Neuronal stem cell (in vitro differentiated cells): ENCODE results near the gene SLC9A9.
A peak's percentile ranks its signal among the peaks of the same experiment; 100 is the strongest.

Source experiments
- DNase-seq: peaks from one replicate; pipeline ENCODE4 v3.0.0-alpha.2; 2013; ENCODE audit warnings: low spot score
- H2AFZ ChIP-seq: one replicate; pipeline ENCODE4 v1.6.1; 2013; ENCODE audit warnings: mild to moderate bottlenecking, low read length, inconsistent platforms
- H2AK5ac ChIP-seq: 2 replicates; pipeline ENCODE4 v1.6.1; 2013; ENCODE audit warnings: low read depth, mild to moderate bottlenecking, inconsistent platforms, low read length, moderate library complexity, mixed read lengths
- H2BK120ac ChIP-seq: 2 replicates; pipeline ENCODE4 v1.6.1; 2013; ENCODE audit warnings: low read depth, mild to moderate bottlenecking, inconsistent platforms, low read length, moderate library complexity, mixed read lengths
- H2BK12ac ChIP-seq: one replicate; pipeline ENCODE4 v1.6.1; 2013; ENCODE audit warnings: low read length, inconsistent platforms
- H2BK15ac ChIP-seq: 2 replicates; pipeline ENCODE4 v1.6.1; 2013; ENCODE audit warnings: mild to moderate bottlenecking, low read length, inconsistent platforms, mixed read lengths
- H2BK5ac ChIP-seq: one replicate; pipeline ENCODE4 v1.6.1; 2013; ENCODE audit warnings: inconsistent platforms, mild to moderate bottlenecking, low read length, moderate library complexity
- H3K14ac ChIP-seq: one replicate; pipeline ENCODE4 v1.6.1; 2013; ENCODE audit warnings: low read length, inconsistent platforms
- H3K18ac ChIP-seq: 2 replicates; pipeline ENCODE4 v1.6.1; 2013; ENCODE audit warnings: low read length, inconsistent platforms
- H3K23ac ChIP-seq: 2 replicates; pipeline ENCODE4 v1.6.1; 2013; ENCODE audit warnings: low read depth, mild to moderate bottlenecking, mixed read lengths, low read length, inconsistent platforms; ENCODE audit not compliant: poor library complexity
- H3K27ac ChIP-seq: replicated peaks from 3 replicates; pipeline ENCODE4 v1.5.1; 2013; ENCODE audit warnings: low read length, inconsistent platforms
- H3K27me3 ChIP-seq, 3 experiments: 2 replicates each; pipeline ENCODE4 v1.6.1; 2013; ENCODE audit warnings: low read length in 3 of 3, mild to moderate bottlenecking in 2 of 3, inconsistent platforms in 1 of 3, low read depth in 1 of 3, mixed read lengths in 1 of 3, moderate library complexity in 1 of 3; ENCODE audit not compliant: control insufficient read depth in 3 of 3, insufficient read depth in 3 of 3
- H3K36me3 ChIP-seq, 2 donors: replicated peaks in 1 of 2; 2 replicates each; pipeline ENCODE4 v1.6.1; 2013; ENCODE audit warnings: low read length in 2 of 2; ENCODE audit not compliant: control insufficient read depth in 2 of 2, insufficient read depth in 2 of 2
- H3K4ac ChIP-seq: 2 replicates; pipeline ENCODE4 v1.6.1; 2013; ENCODE audit warnings: inconsistent platforms, mild to moderate bottlenecking, low read length, moderate library complexity
- H3K4me1 ChIP-seq, 2 donors: 1 replicate in 1 of 2; 2 replicates in 1 of 2; pipeline ENCODE4 v1.6.1; 2013; ENCODE audit warnings: low read length in 2 of 2, low read depth in 1 of 2; ENCODE audit not compliant: control insufficient read depth in 2 of 2, insufficient read depth in 1 of 2
- H3K4me2 ChIP-seq: one replicate; pipeline ENCODE4 v1.6.1; 2013; ENCODE audit warnings: mild to moderate bottlenecking, low read length, inconsistent platforms; ENCODE audit not compliant: insufficient read depth, poor library complexity, severe bottlenecking
- H3K4me3 ChIP-seq, 2 donors: 2 replicates each; pipeline ENCODE4 v1.5.1; 2013; ENCODE audit warnings: low read length in 2 of 2, mild to moderate bottlenecking in 2 of 2, inconsistent platforms in 1 of 2, moderate library complexity in 1 of 2
- H3K79me1 ChIP-seq: one replicate; pipeline ENCODE4 v1.6.1; 2013; ENCODE audit warnings: low read depth, mild to moderate bottlenecking, inconsistent platforms, low read length, moderate library complexity
- H3K9ac ChIP-seq: one replicate; pipeline ENCODE4 v1.6.1; 2013; ENCODE audit warnings: mild to moderate bottlenecking, low read depth, low read length, inconsistent platforms; ENCODE audit not compliant: poor library complexity
- H3K9me3 ChIP-seq, 2 donors: replicated peaks in 1 of 2; 2 replicates each; pipeline versions ENCODE3 to v1.6.1; 2013; ENCODE audit warnings: low read length in 2 of 2, mild to moderate bottlenecking in 2 of 2, inconsistent platforms in 1 of 2, low read depth in 1 of 2, mixed read lengths in 1 of 2, moderate library complexity in 1 of 2; ENCODE audit not compliant: control insufficient read depth in 2 of 2, insufficient read depth in 1 of 2
- H4K8ac ChIP-seq: one replicate; pipeline ENCODE4 v1.6.1; 2013; ENCODE audit warnings: low read depth, mild to moderate bottlenecking, inconsistent platforms, low read length, moderate library complexity
- H4K91ac ChIP-seq: one replicate; pipeline ENCODE4 v1.6.1; 2013; ENCODE audit warnings: low read length, low read depth, mild to moderate bottlenecking, inconsistent platforms; ENCODE audit not compliant: poor library complexity
- WGBS, 2 donors: extraction: QIAGEN DNeasy Blood & Tissue Kit; methylation state at CpG; one replicate each; pipeline ENCODE4 v1.1.7; 2013; ENCODE audit warnings: missing lambda C conversion rate in 2 of 2, mixed read lengths in 1 of 2; ENCODE audit not compliant: insufficient read length in 2 of 2, insufficient replicate concordance in 1 of 2; ENCODE audit errors: extremely low coverage in 2 of 2; 5-methylcytosine and 5-hydroxymethylcytosine counted together

The SLC9A9 gene

DNA sequence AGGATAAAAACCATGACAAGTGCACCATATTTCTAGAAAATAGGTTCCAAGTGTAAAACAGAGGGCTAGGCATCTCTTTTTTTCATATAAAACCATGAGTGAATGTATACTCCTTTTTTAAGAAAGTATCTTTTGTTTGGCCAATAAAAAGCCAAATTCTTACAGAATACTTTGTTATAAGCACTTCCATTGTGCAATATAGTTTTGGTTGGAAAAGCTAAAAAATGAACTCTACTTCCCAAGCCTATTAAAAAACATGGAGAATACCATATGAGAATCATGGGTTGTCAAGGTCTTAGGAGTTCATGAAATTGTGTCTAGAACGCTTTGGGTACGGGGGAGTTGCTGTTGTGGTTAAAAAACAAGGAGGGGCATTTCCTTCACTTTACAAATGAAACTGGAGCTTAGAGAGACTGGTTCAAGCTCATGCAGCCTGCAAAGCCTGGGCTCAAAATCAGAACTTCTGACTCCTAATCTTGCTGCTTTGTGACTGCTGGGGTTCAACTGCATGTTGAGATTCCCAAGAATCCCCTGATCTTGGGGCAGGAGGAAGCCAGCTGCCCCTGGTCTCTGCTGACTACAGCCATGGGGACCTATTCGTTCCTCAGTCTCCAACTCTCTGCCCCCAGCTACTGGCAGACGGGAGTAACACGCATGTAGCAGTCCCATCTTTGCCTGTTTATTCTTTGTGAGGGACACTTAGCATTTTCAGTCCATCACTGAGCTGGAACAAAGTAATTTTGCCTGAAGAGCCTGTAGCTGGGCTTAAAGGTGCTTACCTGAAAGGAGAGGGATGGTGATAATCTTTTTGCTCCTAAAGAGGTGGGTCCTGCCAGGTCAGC lies 499.6 kb downstream of the SLC9A9 start:
- Histone ChIP-seq H4K8ac (no peak overlapping the region), H3K4me1 (peaks cover 0 to 3% of the 10 kb centered on the region in 2 donors), H4K91ac (no peak overlapping the region), H3K4ac (no peak overlapping the region), H3K79me1 (no peaks in the 10 kb centered on the region), H3K36me3 (no peaks in the 10 kb centered on the region), H2BK15ac (no peak overlapping the region), H3K9ac (no peak overlapping the region), H2BK120ac (no peak overlapping the region), H3K9me3 (no peaks in the 10 kb centered on the region), H3K4me3 (no peak overlapping the region), H3K27me3 (no peaks in the 10 kb centered on the region), H2AK5ac (no peak overlapping the region), H2AFZ (peak overlapping the region; percentile 63), H2BK5ac (no peak overlapping the region), H3K23ac (no peak overlapping the region), H3K18ac (no peak overlapping the region), H3K27ac (no peak overlapping the region), H2BK12ac (no peak overlapping the region), H3K4me2 (no peak overlapping the region), H3K14ac (no peak overlapping the region)
- no peak for DNase-seq
- no CpG with 5 or more reads among the region's 5 CpGs for WGBS, 2 donors

GRCh38 chr3:143344516-143345165 lies 503.6 kb downstream of the SLC9A9 start:
- Histone ChIP-seq H4K8ac (no peak overlapping the region), H3K27ac (no peak overlapping the region), H3K36me3 (no peaks in the 10 kb centered on the region), H4K91ac (no peak overlapping the region), H3K4me1 (no peaks in the 10 kb centered on the region), H2BK120ac (no peak overlapping the region), H3K79me1 (no peaks in the 10 kb centered on the region), H3K4me3 (no peak overlapping the region), H3K9me3 (no peaks in the 10 kb centered on the region), H3K18ac (no peak overlapping the region), H3K27me3 (no peaks in the 10 kb centered on the region), H2BK5ac (no peak overlapping the region), H2AK5ac (no peak overlapping the region), H3K9ac (no peak overlapping the region), H3K4me2 (no peak overlapping the region), H2AFZ (no peak overlapping the region), H2BK15ac (no peak overlapping the region), H2BK12ac (no peak overlapping the region), H3K23ac (no peak overlapping the region), H3K4ac (no peak overlapping the region), H3K14ac (no peak overlapping the region)
- no peak for DNase-seq
- no CpG with 5 or more reads among the region's 1 CpG for WGBS, 2 donors

DNA sequence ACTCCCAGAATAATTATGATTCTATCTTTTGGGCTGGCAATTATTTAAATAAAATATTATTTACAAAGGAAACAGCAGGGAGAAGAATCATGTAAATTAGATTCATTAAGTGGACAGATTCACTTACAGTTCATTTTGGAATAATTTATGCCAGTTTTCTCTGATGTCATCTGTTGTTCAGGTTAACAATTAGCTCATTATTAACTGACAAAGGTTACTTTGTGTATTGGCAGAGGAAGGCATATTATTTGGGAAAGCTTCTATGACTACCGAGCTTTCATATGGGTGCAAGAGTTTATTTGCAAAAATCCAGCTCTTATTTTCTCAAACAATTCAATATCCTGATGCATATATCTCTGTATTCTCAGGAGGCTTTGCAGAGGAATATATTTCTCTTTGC lies 504.3 kb downstream of the SLC9A9 start:
- Histone ChIP-seq H3K14ac (no peak overlapping the region), H3K27ac (no peak overlapping the region), H4K8ac (no peak overlapping the region), H2BK12ac (no peak overlapping the region), H3K9me3 (no peaks in the 10 kb centered on the region), H3K27me3 (no peaks in the 10 kb centered on the region), H3K4me2 (no peak overlapping the region), H2BK120ac (no peak overlapping the region), H2BK15ac (no peak overlapping the region), H3K36me3 (no peaks in the 10 kb centered on the region), H2AFZ (no peak overlapping the region), H3K23ac (no peak overlapping the region), H3K4ac (no peak overlapping the region), H2BK5ac (no peak overlapping the region), H3K18ac (no peak overlapping the region), H3K4me1 (no peaks in the 10 kb centered on the region), H3K9ac (no peak overlapping the region), H3K79me1 (no peaks in the 10 kb centered on the region), H3K4me3 (no peak overlapping the region), H4K91ac (no peak overlapping the region), H2AK5ac (no peak overlapping the region)
- no CpG with 5 or more reads among the region's 1 CpG for WGBS, 2 donors
- no peak for DNase-seq

- H3K9me3 ChIP-seq = no peaks in the 10 kb centered on the region
- H2AFZ ChIP-seq = no peak overlapping the region
- H3K4me2 ChIP-seq = no peak overlapping the region
- WGBS, 2 donors = no CpG with 5 or more reads among the region's 1 CpG
- H4K8ac ChIP-seq = no peak overlapping the region
- H4K91ac ChIP-seq = no peak overlapping the region
- no peak overlapping the region for H3K27ac ChIP-seq
- H3K14ac ChIP-seq = no peak overlapping the region
- no peaks in the 10 kb centered on the region for H3K79me1 ChIP-seq
- H2BK120ac ChIP-seq = no peak overlapping the region
- no peak for DNase-seq
- H3K9ac ChIP-seq = no peak overlapping the region
- no peak overlapping the region for H3K23ac ChIP-seq
- no peak overlapping the region for H2BK5ac ChIP-seq
- H3K18ac ChIP-seq = no peak overlapping the region
- H3K36me3 ChIP-seq = no peaks in the 10 kb centered on the region
- H3K4me1 ChIP-seq = no peaks in the 10 kb centered on the region
- H2BK15ac ChIP-seq = no peak overlapping the region
- no peak overlapping the region for H2BK12ac ChIP-seq
- no peaks in the 10 kb centered on the region for H3K27me3 ChIP-seq
- no peak overlapping the region for H2AK5ac ChIP-seq
- no peak overlapping the region for H3K4me3 ChIP-seq
- no peak overlapping the region for H3K4ac ChIP-seq
Observed at GRCh38 chr3:143343031-143343430, 505.2 kb downstream of the SLC9A9 start.
